HG02610 (cell line): Measurements from ENCODE around the gene KIF12.

Source experiments
- ATAC-seq: cut with Tn5 transposase; IDR thresholded peaks from one replicate; pipeline ENCODE4 v1.9.1; 2021; ENCODE audit warnings: mild to moderate bottlenecking, moderate library complexity; ENCODE audit not compliant: unreplicated experiment

Gene KIF12

DNA sequence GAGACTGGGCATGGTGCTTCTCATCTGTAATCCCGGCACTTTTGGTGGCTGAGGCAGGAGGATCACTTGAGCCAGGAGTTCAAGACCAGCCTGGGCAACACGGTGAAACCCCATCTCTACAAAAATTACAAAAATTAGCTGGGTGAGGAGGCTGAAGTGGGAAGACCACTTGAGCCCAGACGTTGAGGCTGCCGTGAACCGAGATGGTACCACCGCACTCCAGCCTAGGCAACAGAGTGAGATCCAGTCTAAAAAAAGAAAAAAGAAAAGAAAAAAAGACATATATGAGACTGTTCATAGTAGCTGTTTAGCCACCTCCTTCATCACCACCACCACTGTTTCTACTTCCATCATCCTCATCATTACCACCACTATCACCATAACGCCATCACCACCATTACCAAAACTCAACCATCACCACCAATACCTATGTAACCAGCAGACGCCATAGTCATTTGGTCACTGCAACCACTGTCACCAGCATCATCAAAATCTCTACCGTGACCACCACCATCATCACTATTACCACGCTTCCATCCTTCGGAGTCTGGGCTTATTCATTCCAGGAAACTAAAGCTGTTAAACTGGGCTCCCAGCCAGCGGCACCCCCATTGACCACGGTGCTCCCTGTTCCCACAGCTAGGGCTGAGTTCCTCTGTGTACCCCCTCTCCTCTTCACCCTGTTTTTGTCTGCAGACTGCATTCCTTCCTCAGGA, 8.4 kb upstream of the KIF12 start:
- no peak for ATAC-seq

- ATAC-seq: no peak
Observed at GRCh38 chr9:114105236-114105635, 6.1 kb upstream of the KIF12 start.

- ATAC-seq: no peak
Observed at GRCh38 chr9:114102484-114102883, 3.4 kb upstream of the KIF12 start.

DNA sequence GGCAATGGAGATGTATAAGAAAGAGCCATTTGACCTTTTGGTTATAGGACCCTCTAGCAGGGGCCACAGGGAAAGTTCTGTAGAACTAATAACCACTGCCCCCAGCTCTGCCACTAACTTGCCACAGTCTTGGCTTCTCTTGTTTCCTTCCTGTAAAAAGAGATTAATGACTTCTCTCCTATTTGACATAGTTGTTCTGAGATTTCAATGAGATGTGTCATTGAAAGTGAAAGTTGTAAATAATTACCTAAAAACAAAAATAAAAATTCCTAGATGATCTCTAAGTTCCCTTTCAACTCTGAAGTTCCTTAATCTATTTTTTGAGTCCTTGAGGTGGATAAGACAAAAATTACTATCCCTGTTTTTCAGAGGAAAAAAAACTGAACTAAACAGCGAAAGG, 1.4 kb upstream of the KIF12 start:
- no peak for ATAC-seq

DNA sequence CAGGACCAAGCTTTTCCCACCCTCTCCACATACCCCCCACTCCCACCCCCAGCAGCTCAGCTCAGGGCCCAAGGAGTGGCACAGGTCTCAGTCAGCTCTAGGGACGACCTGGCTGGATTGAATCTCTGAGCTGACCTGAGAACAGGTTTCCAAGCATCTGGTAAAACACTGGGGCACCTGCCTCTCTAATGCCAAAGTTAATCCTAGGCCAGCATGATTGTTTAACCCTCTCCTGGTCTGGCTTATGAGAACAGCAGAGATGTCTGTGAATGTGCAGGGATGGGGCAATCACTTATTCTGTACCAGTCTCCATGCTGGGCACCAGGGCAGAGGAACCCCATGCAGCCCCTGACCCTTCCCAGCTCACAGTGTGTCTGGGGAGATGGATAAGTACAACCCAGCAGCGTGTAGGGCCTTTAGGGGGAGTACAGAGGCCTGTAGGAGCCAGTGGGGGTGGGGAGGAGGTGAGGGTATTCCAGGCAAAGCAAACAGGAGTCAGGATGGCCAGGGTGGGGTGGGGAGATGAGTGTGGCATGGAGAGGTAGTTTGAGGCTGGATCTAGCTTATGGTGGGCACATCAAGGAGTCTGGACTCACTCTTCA, 678 bp upstream of the KIF12 start:
- ATAC-seq: no peak

DNA sequence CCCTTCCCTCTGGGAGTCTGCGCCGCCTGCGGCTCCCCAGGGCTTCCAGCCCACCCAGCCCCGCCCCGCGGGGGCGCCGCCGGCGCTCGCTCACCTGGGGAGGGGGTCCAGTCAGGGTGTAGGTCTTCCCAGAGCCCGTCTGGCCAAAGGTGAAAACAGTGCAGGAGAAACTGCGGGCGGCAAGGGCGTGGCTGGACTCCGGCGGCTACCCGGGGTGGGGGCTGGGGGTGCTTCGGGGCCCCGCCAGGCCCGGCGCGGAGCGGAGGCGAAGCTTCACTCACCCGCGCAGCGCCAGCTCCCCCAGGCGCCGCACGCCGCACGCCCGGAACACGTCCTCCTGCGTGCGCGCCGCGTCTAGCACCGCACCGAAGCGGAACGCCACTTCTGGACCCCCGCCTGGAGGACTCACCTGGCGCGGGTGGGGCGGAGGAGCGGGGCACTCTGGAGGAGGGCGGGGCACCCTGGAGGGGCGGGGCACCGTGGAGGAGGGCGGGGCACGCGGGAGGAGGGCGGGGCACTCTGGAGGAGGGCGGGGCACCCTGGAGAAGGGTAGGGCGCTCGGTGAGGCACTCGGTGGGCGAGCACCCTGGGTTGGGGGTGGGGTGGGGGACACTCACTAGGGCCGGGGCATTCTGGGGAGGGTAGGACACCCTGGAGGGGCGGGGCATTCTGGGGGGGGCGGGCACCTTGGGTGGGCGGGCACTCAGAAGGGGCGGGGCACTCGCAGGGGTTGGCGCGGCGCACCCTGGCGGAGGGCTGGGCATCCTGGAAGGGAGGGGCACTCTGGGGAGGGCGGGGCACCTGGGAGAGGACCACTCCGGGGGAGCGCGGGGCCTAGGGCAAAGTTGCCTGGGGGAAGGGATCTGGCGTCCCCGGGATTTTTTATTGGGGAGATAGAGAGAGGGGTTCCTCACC, 814 bp downstream of the KIF12 start:
- no peak for ATAC-seq

DNA sequence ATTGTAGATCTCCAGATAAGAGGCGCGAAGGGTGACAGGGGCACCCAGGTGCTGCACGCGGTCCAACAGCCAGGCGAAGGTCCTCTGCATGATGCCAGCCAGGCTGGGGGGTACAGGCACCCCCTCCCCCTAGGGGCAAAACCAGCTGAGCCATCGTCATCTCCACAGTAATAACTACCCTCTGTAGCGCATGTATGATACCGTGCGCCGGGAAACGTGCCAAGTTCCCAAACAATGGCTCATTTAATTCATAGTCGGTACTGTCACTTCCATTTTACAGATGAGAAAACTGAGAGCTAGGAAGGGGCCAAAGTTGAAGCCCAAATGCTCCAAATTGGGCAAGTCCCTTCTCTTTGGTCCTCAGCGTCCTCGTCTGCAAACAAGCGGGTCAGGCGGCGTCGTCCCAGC, 1.5 kb downstream of the KIF12 start:
- no peak for ATAC-seq

GRCh38 chr9:114096866-114097612, 2.1 kb downstream of the KIF12 start:
- ATAC-seq: no peak

GRCh38 chr9:114096041-114096511, 3.0 kb downstream of the KIF12 start:
- ATAC-seq: no peak

GRCh38 chr9:114094971-114095370, 4.1 kb downstream of the KIF12 start:
- ATAC-seq: no peak

GRCh38 chr9:114093761-114094505, 5.2 kb downstream of the KIF12 start:
- no peak for ATAC-seq

DNA sequence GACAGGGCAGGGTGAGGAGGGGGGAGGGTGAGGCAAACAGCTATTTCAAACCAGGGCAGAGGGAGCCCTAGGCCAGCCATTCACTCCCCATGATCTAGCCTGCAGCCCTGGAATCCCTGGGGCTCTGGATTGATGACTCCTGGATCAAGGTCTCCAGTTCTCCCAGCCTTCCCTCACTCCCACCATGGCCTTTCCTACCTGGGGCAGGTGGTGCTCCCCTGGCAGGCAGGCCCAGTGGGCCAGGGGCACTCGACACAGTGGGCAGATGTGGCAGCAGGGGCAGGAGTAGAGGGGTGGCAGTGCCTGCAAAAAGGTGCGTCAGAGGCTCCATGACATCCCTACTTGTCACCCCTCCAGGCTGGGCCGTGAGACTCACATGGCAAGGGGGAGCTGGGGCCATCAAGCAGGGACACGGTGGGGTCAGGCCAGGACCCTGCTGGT, 6.0 kb downstream of the KIF12 start:
- ATAC-seq: no peak

DNA sequence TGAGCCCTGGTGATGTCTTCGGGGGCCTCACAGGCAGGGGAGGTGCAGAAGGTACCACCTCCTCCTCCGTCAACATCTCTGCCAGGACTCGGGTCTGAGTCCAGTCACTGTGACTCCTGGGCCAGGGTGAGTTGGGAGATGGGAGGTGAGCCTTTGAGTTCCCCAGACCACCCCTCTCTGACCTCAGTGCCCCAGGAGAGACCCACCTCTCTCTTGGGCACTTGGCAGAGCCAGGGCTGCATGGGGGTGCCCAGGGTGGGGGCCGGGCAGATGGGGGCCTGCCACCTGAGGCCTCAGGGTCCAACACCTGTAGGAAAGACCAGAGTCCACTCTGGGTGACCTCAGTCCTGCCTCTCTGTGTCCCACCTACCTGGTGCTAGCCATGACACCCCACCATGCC, 6.8 kb downstream of the KIF12 start:
- ATAC-seq: no peak

- no peak for ATAC-seq
Observed at GRCh38 chr9:114091711-114092110, 7.4 kb downstream of the KIF12 start.

DNA sequence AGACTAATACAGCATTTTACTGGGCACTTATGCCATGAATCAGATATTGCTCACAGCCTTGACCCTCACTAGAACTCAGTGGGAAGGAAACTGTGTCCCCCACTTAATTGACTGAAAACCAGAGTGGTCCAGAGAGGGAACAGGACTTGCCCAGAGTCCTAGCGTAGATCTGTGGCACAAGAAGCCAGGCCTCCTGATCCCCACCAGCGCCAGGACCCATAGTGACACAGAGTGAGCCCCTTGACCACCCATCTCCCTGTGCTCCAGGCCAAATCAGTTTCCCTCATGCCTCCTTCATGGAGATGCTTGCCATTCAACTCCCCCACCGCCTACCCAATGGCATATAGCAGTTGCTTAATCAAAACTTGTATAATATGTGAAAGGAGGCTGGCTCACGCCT, 8.3 kb downstream of the KIF12 start:
- no peak for ATAC-seq

GRCh38 chr9:114089206-114089840, 9.8 kb downstream of the KIF12 start:
- ATAC-seq: no peak

DNA sequence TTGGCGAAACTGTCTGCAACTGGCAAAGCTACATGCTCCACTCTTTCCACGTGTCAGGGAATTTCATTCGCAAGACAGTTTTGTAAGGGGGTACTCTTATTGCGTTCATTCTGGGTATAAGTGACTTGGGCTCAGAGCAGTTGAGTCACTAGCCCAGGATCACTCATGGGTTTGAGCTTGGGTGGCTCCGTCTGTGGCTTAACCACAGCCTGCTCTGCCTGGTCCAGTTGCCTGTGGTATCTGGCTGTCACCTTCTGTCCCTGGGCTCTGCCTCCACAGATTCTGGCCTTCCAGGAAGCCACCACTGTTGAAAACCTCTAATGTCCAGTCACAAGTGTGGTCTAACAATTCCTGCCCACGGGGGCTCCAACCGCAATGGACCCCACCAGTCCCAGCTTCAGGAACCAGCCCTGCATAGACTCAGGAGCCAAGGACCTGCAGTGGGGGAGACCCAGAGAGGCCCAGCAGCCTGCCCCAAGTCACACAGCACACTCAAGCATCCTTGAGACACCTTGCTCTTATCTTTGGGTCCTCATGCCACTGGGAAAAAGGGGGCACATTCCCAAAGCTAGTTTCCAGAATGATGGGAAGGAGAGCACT, 10.4 kb downstream of the KIF12 start:
- ATAC-seq: no peak

DNA sequence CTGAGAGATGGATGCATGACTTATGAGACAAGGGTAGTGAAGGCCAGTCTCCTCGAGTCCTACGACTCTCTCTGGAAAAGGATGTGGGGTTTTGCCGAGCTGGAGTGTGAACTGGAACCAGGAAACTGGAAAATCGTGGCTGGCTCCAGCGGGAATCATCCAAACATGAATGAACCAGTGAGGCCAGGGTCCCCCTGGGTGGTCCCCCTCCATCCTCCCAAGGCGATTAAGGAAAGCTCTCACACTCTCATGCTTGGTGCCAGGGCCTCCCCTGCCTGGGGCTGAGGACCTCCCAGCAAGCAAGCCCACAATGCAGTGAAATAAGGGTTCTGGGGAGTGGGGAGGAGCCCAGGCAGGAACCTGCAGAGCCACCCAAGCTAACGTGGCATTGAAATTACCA, 11.4 kb downstream of the KIF12 start:
- no peak for ATAC-seq

DNA sequence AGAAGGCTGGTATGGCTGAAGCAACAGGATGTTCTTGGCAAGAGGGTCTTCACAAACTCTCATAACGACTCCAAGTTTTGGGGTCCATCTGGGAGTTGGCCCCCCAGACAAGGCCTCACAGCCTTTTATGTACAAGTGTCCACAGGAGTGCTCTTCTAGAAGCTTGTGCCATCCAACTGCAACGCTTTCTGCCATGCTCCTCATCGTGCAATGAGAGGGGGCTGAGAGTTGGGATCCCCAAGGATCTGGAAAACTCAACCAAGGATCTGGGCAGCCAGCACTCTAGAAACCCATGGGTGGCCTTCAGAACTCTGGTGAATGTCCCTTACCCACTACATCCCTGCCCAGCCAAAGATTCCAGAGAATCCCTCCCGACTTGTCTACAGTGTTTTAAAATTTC, 12.5 kb downstream of the KIF12 start:
- ATAC-seq: no peak
